ENCODE measurements around the gene IRF6.

Gene IRF6

GRCh38 chr1:209820986-209821385, 15.0 kb upstream of the IRF6 start:
- H4K20me1 ChIP-seq (ENCODE audit: insufficient read depth, low read length): no peaks in the 10 kb centered on the region
- TF ChIP-seq EZH2 (IDR thresholded peaks at IDR 0.05; ENCODE audit: borderline replicate concordance, low read length): no peak
- TF ChIP-seq CTCF (IDR thresholded peaks at IDR 0.05; ENCODE audit: low read length): no peak
- H3K4me3 ChIP-seq (ENCODE audit: low read depth, low read length, poor library complexity, severe bottlenecking): no peak overlapping the region
- no peaks in the 10 kb centered on the region for H3K79me2 ChIP-seq (ENCODE audit: insufficient read depth, low read length)
- H2AFZ ChIP-seq (ENCODE audit: low read length): no peak overlapping the region
- peaks cover 4% of the 10 kb centered on the region for H3K4me1 ChIP-seq (ENCODE audit: insufficient read depth, low read length, severe bottlenecking)
- no peak overlapping the region for H3K9ac ChIP-seq (ENCODE audit: low read length)
- no peaks in the 10 kb centered on the region for H3K9me2 ChIP-seq (ENCODE audit: low read depth, low read length)
- H3K27me3 ChIP-seq (ENCODE audit: insufficient read depth, low read length): no peaks in the 10 kb centered on the region
- no peaks in the 10 kb centered on the region for H3K36me3 ChIP-seq (ENCODE audit: insufficient read depth, low read length)
- no peaks in the 10 kb centered on the region for H3K9me3 ChIP-seq (ENCODE audit: low read length)
- H3F3A ChIP-seq (ENCODE audit: insufficient read depth, low read length): no peaks in the 10 kb centered on the region
- no peak overlapping the region for H3K4me2 ChIP-seq (ENCODE audit: low read length)
- H3K27ac ChIP-seq (ENCODE audit: low read depth, low read length, poor library complexity, severe bottlenecking): no peak overlapping the region

GRCh38 chr1:209819058-209819457, 13.1 kb upstream of the IRF6 start:
- no peak overlapping the region for H3K4me2 ChIP-seq (ENCODE audit: low read length)
- H3K4me3 ChIP-seq (ENCODE audit: low read depth, low read length, poor library complexity, severe bottlenecking): no peak overlapping the region
- no peaks in the 10 kb centered on the region for H3K27me3 ChIP-seq (ENCODE audit: insufficient read depth, low read length)
- H4K20me1 ChIP-seq (ENCODE audit: insufficient read depth, low read length): no peaks in the 10 kb centered on the region
- peaks cover 4% of the 10 kb centered on the region for H3K4me1 ChIP-seq (ENCODE audit: insufficient read depth, low read length, severe bottlenecking)
- no peak overlapping the region for H3K27ac ChIP-seq (ENCODE audit: low read depth, low read length, poor library complexity, severe bottlenecking)
- H3F3A ChIP-seq (ENCODE audit: insufficient read depth, low read length): no peaks in the 10 kb centered on the region
- no peaks in the 10 kb centered on the region for H3K79me2 ChIP-seq (ENCODE audit: insufficient read depth, low read length)
- no peak for TF ChIP-seq CTCF (IDR thresholded peaks at IDR 0.05; ENCODE audit: low read length)
- no peak for TF ChIP-seq EZH2 (IDR thresholded peaks at IDR 0.05; ENCODE audit: borderline replicate concordance, low read length)
- no peak overlapping the region for H2AFZ ChIP-seq (ENCODE audit: low read length)
- no peaks in the 10 kb centered on the region for H3K36me3 ChIP-seq (ENCODE audit: insufficient read depth, low read length)
- no peaks in the 10 kb centered on the region for H3K9me3 ChIP-seq (ENCODE audit: low read length)
- H3K9me2 ChIP-seq (ENCODE audit: low read depth, low read length): no peaks in the 10 kb centered on the region
- H3K9ac ChIP-seq (ENCODE audit: low read length): no peak overlapping the region

GRCh38 chr1:209817691-209818090, 11.7 kb upstream of the IRF6 start:
- Histone ChIP-seq H3F3A (ENCODE audit: insufficient read depth, low read length) (no peaks in the 10 kb centered on the region), H3K9me3 (ENCODE audit: low read length) (no peaks in the 10 kb centered on the region), H3K9me2 (ENCODE audit: low read depth, low read length) (no peaks in the 10 kb centered on the region), H3K79me2 (ENCODE audit: insufficient read depth, low read length) (no peaks in the 10 kb centered on the region), H4K20me1 (ENCODE audit: insufficient read depth, low read length) (no peaks in the 10 kb centered on the region), H3K27me3 (ENCODE audit: insufficient read depth, low read length) (no peaks in the 10 kb centered on the region), H3K4me1 (ENCODE audit: insufficient read depth, low read length, severe bottlenecking) (peaks cover under 1% of the 10 kb centered on the region), H3K4me3 (ENCODE audit: low read depth, low read length, poor library complexity, severe bottlenecking) (no peak overlapping the region), H3K9ac (ENCODE audit: low read length) (no peak overlapping the region), H3K36me3 (ENCODE audit: insufficient read depth, low read length) (no peaks in the 10 kb centered on the region), H3K27ac (ENCODE audit: low read depth, low read length, poor library complexity, severe bottlenecking) (no peak overlapping the region), H3K4me2 (ENCODE audit: low read length) (no peak overlapping the region), H2AFZ (ENCODE audit: low read length) (no peak overlapping the region)
- no peak for TF ChIP-seq CTCF (IDR thresholded peaks at IDR 0.05; ENCODE audit: low read length)
- TF ChIP-seq EZH2 (IDR thresholded peaks at IDR 0.05; ENCODE audit: borderline replicate concordance, low read length): no peak

Measured in OCI-LY1 (cell line).